GM12878 (cell line): ENCODE data around the gene PDGFD. TPM values are rescaled to one million over a fixed set of nuclear protein-coding genes. Genes with fewer than 3 reads are reported as not detected.
A peak's percentile ranks its signal among the peaks of the same experiment; 100 is the strongest.

Source experiments
- ATAC-seq: fragments of 200-7000 bp; cut with Tn5 transposase; 3 replicates; pipeline ENCODE4 v1.9.1; 2020; ENCODE audit warnings: mild to moderate bottlenecking, moderate library complexity
- BruUV-seq: library from RNA; stranded (reverse); fragments of 400-500 nt; replicated peaks from 2 replicates; lab custom pipeline; 2021; lab: Mats Ljungman, UMichigan
- CTCF ChIA-PET: fragments of 300-600 bp; sonication (Branson Sonifier 250); formaldehyde crosslinking; extraction: SDS; loops from one replicate; lab custom pipeline; 2021; ENCODE audit warnings: inconsistent platforms; lab: Yijun Ruan, JAX
- POLR2A ChIA-PET: fragments of 350-600 bp; formaldehyde crosslinking; extraction: SDS; loops from one replicate; lab custom pipeline; 2021; ENCODE audit warnings: inconsistent platforms; lab: Charles Lee
- RAD21 ChIA-PET: fragments of 300-600 bp; sonication (Branson Sonifier 250); formaldehyde crosslinking; loops from one replicate; lab custom pipeline; 2023; ENCODE audit warnings: antibody characterized with exemption; ENCODE audit not compliant: unreplicated experiment; lab: Charles Lee
- SMC1A ChIA-PET: fragments of 300-600 bp; sonication (Branson Sonifier 250); formaldehyde crosslinking; loops from one replicate; lab custom pipeline; 2023; ENCODE audit not compliant: unreplicated experiment, uncharacterized antibody; lab: Charles Lee
- DNase-seq: peaks from one replicate; pipeline ENCODE4 v3.0.0-alpha.2; 2011; ENCODE audit warnings: low read depth, low spot score
- FAIRE-seq: peaks from 3 replicates; lab custom pipeline; 2011; peaks lifted over from hg19 to GRCh38; lab: Jason Lieb, UNC
- H2AFZ ChIP-seq: 2 replicates; pipeline ENCODE4 v1.6.0; 2011; ENCODE audit warnings: low read depth, low read length, control low read depth; ENCODE audit not compliant: control insufficient read depth
- H3K27ac ChIP-seq: 2 replicates; pipeline ENCODE4 v1.5.1; 2011; ENCODE audit warnings: control low read depth; ENCODE audit not compliant: control insufficient read depth, insufficient read depth
- H3K27me3 ChIP-seq, 2 experiments: replicated peaks in 1 of 2; 2 replicates each; pipeline versions ENCODE4 v1.6.0 to v1.6.1; 2011; ENCODE audit warnings: low read length in 1 of 2; ENCODE audit not compliant: control insufficient read depth in 2 of 2, insufficient read depth in 2 of 2
- H3K36me3 ChIP-seq, 2 experiments: 2 replicates each; pipeline ENCODE4 v1.5.1; 2011; ENCODE audit warnings: low read length in 1 of 2; ENCODE audit not compliant: control insufficient read depth in 2 of 2, insufficient read depth in 2 of 2
- H3K4me1 ChIP-seq: 2 replicates; pipeline ENCODE4 v1.6.1; 2011; ENCODE audit warnings: mild to moderate bottlenecking, low read length, moderate library complexity, mixed read lengths; ENCODE audit not compliant: control insufficient read depth, insufficient read depth
- H3K4me2 ChIP-seq: 2 replicates; pipeline ENCODE4 v1.6.0; 2011; ENCODE audit warnings: control low read depth; ENCODE audit not compliant: control insufficient read depth, insufficient read depth
- H3K4me3 ChIP-seq: fragments of 200-600 bp; sonication (generic); 2 replicates; pipeline ENCODE4 v1.5.1; 2016
- H3K79me2 ChIP-seq: 2 replicates; pipeline ENCODE4 v1.6.0; 2011; ENCODE audit warnings: low read length; ENCODE audit not compliant: control insufficient read depth, insufficient read depth
- H3K9ac ChIP-seq: 2 replicates; pipeline ENCODE4 v1.8.0; 2011; ENCODE audit warnings: low read length, control low read depth, mixed read lengths; ENCODE audit not compliant: control insufficient read depth, insufficient read depth
- H3K9me3 ChIP-seq: replicated peaks from 3 replicates; pipeline ENCODE4 v1.5.1; 2011; ENCODE audit warnings: mild to moderate bottlenecking, low read length; ENCODE audit not compliant: control insufficient read depth, insufficient read depth
- H4K20me1 ChIP-seq: 2 replicates; pipeline ENCODE4 v1.6.0; 2011; ENCODE audit not compliant: control insufficient read depth, insufficient read depth
- ATF3 ChIP-seq: IDR thresholded peaks from 2 replicates; pipeline ENCODE4 v1.6.1; 2011; ENCODE audit warnings: low read depth, mild to moderate bottlenecking, low read length, moderate library complexity, borderline replicate concordance; ENCODE audit errors: extremely low read depth
- CHD4 ChIP-seq: fragments of 200-600 bp; sonication (generic); IDR thresholded peaks from 2 replicates; pipeline ENCODE4 v1.6.1; 2016; ENCODE audit warnings: mild to moderate bottlenecking
- E2F4 ChIP-seq: IDR thresholded peaks from 2 replicates; pipeline ENCODE4 v1.6.1; 2012; ENCODE audit warnings: low read depth, low read length, improper control_type of control experiment
- ELK1 ChIP-seq: IDR thresholded peaks from 2 replicates; pipeline ENCODE4 v1.6.1; 2012; ENCODE audit warnings: low read depth, low read length, improper control_type of control experiment
- MTA3 ChIP-seq: IDR thresholded peaks from 2 replicates; pipeline ENCODE4 v1.6.1; 2012; ENCODE audit warnings: low read length, inconsistent platforms, borderline replicate concordance
- PBX3 ChIP-seq: IDR thresholded peaks from 2 replicates; pipeline ENCODE4 v1.6.1; 2011; ENCODE audit warnings: mild to moderate bottlenecking, low read depth, low read length, moderate library complexity; ENCODE audit not compliant: insufficient replicate concordance
- SIN3A ChIP-seq: IDR thresholded peaks from 2 replicates; pipeline ENCODE4 v1.6.1; 2012; ENCODE audit warnings: low read depth, low read length, improper control_type of control experiment
- SMAD1 ChIP-seq: fragments of 450-650 bp; IDR thresholded peaks from 2 replicates; pipeline ENCODE4 v1.6.1; 2018; ENCODE audit warnings: mild to moderate bottlenecking, low read depth; ENCODE audit not compliant: partially characterized antibody
- SMAD5 ChIP-seq: IDR thresholded peaks from 2 replicates; pipeline ENCODE4 v1.6.1; 2016; ENCODE audit warnings: antibody characterized with exemption, low read depth
- SPI1 ChIP-seq: IDR thresholded peaks from 2 replicates; pipeline ENCODE4 v1.6.1; 2011; ENCODE audit warnings: low read depth, mild to moderate bottlenecking, low read length, moderate library complexity, borderline replicate concordance; ENCODE audit not compliant: insufficient read depth
- STAT1 ChIP-seq: fragments of 450-650 bp; conservative IDR thresholded peaks from 2 replicates; pipeline ENCODE4 v1.6.1; 2014; ENCODE audit warnings: antibody characterized with exemption, mild to moderate bottlenecking
- TARDBP ChIP-seq: IDR thresholded peaks from 2 replicates; pipeline ENCODE4 v1.6.1; 2016; ENCODE audit warnings: borderline replicate concordance
- ZZZ3 ChIP-seq: IDR thresholded peaks from 2 replicates; pipeline ENCODE4 v1.6.1; 2011; ENCODE audit warnings: low read depth; ENCODE audit not compliant: control insufficient read depth, insufficient read length
- WGBS: methylation state at CpG from one replicate; pipeline ENCODE4 v1.1.6; 2016; ENCODE audit warnings: low lambda C conversion rate; ENCODE audit not compliant: insufficient replicate concordance, insufficient coverage; ENCODE audit errors: missing lambda C conversion rate; 5-methylcytosine and 5-hydroxymethylcytosine counted together
- in situ Hi-C: fragments of 300-500 bp; cut with MboI; formaldehyde crosslinking; loops from 9 replicates; pipeline ENCODE4 v1.14.3; 2018; ENCODE audit warnings: mixed read lengths
- intact Hi-C: fragments of 100-400 bp; cut with micrococcal nuclease; formaldehyde crosslinking; loops from one replicate; pipeline ENCODE4 v1.14.2; 2022; ENCODE audit not compliant: unreplicated experiment
- polyA plus RNA-seq, 11 experiments: library from polyadenylated mRNA; depleted of rRNA in 4 of 11; unstranded in 6 of 11; stranded (reverse) in 5 of 11; fragments of >200 nt; fragmentation: Nextera tagmentation in 4 of 11; fragmentation: Illumina TruSeq in 1 of 11; extraction: Ambion mirVana in 4 of 11; extraction: Trizol in 1 of 11; gene quantifications; 1 replicate in 1 of 11; 2 replicates in 10 of 11; pipeline versions ENCODE4 v1.2.1 to v1.2.3, GENCODE V29; 2011 to 2016; ENCODE audit warnings: inconsistent platforms in 2 of 11, missing spikeins in 2 of 11, low read depth in 1 of 11
- total RNA-seq, 4 experiments: library from RNA; depleted of rRNA in 3 of 4; stranded (reverse); fragments of >200 nt in 3 of 4; fragmentation: Illumina TruSeq in 1 of 4; extraction: Trizol in 1 of 4; gene quantifications; 2 replicates each; pipeline versions ENCODE4 v1.2.1 to v1.2.3, GENCODE V29; 2013 to 2021

Gene PDGFD
- total and polyA plus RNA-seq, 10 of the 15 experiments (the other 5 are each of a cell fraction or from before 2014, with no cell fraction given) = 0.05 to 0.13 TPM; not detected in 8

GRCh38 chr11:104161751-104162450 lies 2.0 kb downstream of the PDGFD start:
- Histone ChIP-seq H3K9ac (no peak overlapping the region), H3K36me3 (no peaks in the 10 kb centered on the region), H3K27ac (no peak overlapping the region), H4K20me1 (no peaks in the 10 kb centered on the region), H3K79me2 (no peaks in the 10 kb centered on the region), H3K4me1 (no peaks in the 10 kb centered on the region), H3K27me3 (peaks cover 4 to 5% of the 10 kb centered on the region in 2 experiments; a peak in 3 of 4 replicates), H3K4me3 (no peak overlapping the region), H3K9me3 (no peaks in the 10 kb centered on the region), H2AFZ (no peak overlapping the region), H3K4me2 (no peak overlapping the region)
- whole genome bisulfite sequencing = 0% methylated on average over 1 of the region's 1 CpG
- intact Hi-C loops = no loop called here
- ChIA-PET RAD21 (no interaction called here), POLR2A (no interaction called here), CTCF (interaction anchor here (1.1 kb wide), 1 partner anchor 256 kb away, joined by 3 read pairs; no protein-coding TSS in a partner anchor), SMC1A (no interaction called here)
- BruUV-seq = no TSS peak
- DNase-seq (no peak), ATAC-seq (no peak), FAIRE-seq (no peak)
- in situ Hi-C loops = no loop called here
- TF ChIP-seq ATF3 (no peak), MTA3 (no peak), SIN3A (no peak)

GRCh38 chr11:104159356-104159755 lies 4.6 kb downstream of the PDGFD start:
- Histone ChIP-seq H3K36me3 (no peaks in the 10 kb centered on the region), H4K20me1 (no peaks in the 10 kb centered on the region), H3K27ac (no peak overlapping the region), H3K79me2 (no peaks in the 10 kb centered on the region), H3K9me3 (no peaks in the 10 kb centered on the region), H2AFZ (no peak overlapping the region), H3K27me3 (peaks cover 2 to 4% of the 10 kb centered on the region in 2 experiments; a peak in 3 of 4 replicates), H3K9ac (no peak overlapping the region), H3K4me1 (no peaks in the 10 kb centered on the region), H3K4me3 (no peak overlapping the region), H3K4me2 (no peak overlapping the region)
- in situ Hi-C loops (loop anchor here (5.0 kb wide), 1 partner anchor 227 kb away; no protein-coding TSS in a partner anchor), intact Hi-C loops (no loop called here)
- 36% methylated on average over 1 of the region's 1 CpG for WGBS
- no peak for FAIRE-seq
- no TSS peak for BruUV-seq
- TF ChIP-seq TARDBP (no peak), ELK1 (no peak), CHD4 (no peak), SMAD1 (no peak), SMAD5 (no peak), STAT1 (no peak), ZZZ3 (no peak), SPI1 (no peak), PBX3 (no peak), E2F4 (no peak)
- DNase-seq = no peak
- POLR2A ChIA-PET = no interaction called here
- CTCF ChIA-PET = interaction anchor here (0.6 kb wide), 1 partner anchor 10 kb away, joined by 3 read pairs; no protein-coding TSS in a partner anchor
- SMC1A ChIA-PET = interaction anchor here (1.1 kb wide), 1 partner anchor 553 kb away, joined by 3 read pairs; no protein-coding TSS in a partner anchor
- RAD21 ChIA-PET = no interaction called here
- ATAC-seq = peak; percentile 18; the same call in 2 of the 3 replicates
